NB4 (cell line): ENCODE measurements around the gene FBXO28.
A peak's percentile ranks its signal among the peaks of the same experiment; 100 is the strongest.

Source experiments
- DNase-seq: peaks from one replicate; pipeline ENCODE4 v3.0.0; 2010; ENCODE audit warnings: low read depth
- H3K4me3 ChIP-seq: one replicate; pipeline ENCODE4 v1.5.1; 2011; ENCODE audit warnings: mild to moderate bottlenecking, low read depth, low read length, moderate library complexity
- MYC ChIP-seq: IDR thresholded peaks from 2 replicates; pipeline ENCODE4 v1.6.1; 2011; ENCODE audit warnings: low read depth, low read length
- POLR2A ChIP-seq: IDR thresholded peaks from 2 replicates; pipeline ENCODE4 v1.6.1; 2011; ENCODE audit warnings: mild to moderate bottlenecking; ENCODE audit not compliant: insufficient read length; ENCODE audit errors: extremely low read depth
- TF ChIP-seq, protein P1 (sequence below): IDR thresholded peaks from 2 replicates; pipeline ENCODE4 v1.6.1; 2011; ENCODE audit warnings: low read depth, low read length
- TF ChIP-seq, protein P2 (sequence below): IDR thresholded peaks from one replicate; pipeline ENCODE4 v1.5.1; 2012; ENCODE audit warnings: low read depth, low read length

Gene FBXO28, protein sequence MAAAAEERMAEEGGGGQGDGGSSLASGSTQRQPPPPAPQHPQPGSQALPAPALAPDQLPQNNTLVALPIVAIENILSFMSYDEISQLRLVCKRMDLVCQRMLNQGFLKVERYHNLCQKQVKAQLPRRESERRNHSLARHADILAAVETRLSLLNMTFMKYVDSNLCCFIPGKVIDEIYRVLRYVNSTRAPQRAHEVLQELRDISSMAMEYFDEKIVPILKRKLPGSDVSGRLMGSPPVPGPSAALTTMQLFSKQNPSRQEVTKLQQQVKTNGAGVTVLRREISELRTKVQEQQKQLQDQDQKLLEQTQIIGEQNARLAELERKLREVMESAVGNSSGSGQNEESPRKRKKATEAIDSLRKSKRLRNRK

DNA sequence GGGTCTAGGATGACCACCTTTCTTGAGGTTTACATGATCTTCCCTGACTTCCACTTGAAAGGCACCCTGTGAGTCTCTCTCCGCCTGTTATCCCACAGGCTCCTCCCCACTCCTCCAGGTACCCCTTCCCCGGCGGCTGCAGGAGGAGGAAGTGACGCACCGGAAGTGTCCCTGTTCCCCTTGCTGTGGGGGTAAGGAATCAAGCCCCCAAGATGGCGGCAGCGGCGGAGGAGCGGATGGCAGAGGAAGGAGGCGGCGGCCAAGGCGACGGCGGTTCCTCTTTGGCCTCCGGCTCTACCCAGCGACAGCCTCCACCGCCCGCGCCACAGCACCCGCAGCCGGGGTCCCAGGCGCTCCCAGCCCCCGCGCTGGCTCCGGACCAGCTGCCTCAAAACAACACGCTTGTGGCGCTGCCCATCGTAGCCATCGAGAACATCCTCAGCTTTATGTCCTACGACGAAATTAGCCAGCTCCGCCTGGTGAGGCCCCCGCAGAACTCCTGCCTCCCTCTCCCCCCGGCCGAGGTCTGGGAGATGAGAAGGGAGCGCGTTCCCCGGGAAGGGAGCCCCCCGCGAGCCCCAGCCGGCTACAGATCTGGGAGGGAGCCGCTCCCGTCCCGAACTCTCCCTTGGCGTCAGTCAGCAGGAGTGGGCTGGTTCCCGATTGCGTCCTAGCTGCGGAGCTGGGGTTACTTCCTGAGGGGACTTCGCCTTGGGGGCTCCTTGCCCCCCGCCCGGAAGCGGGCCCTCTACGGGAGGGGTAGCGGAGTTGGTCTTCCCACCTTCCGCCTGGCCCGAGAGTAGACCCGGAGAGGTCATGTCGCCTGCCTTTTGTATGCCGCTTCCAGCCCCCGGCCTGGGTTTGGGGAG lies at the start of gene FBXO28:
FBXO28 (plus strand) TSS at position 194 of the 869 bp plus-strand sequence; CDS start at position 213, 19 bp downstream.
- TF ChIP-seq, protein P1, sequence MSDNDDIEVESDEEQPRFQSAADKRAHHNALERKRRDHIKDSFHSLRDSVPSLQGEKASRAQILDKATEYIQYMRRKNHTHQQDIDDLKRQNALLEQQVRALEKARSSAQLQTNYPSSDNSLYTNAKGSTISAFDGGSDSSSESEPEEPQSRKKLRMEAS: no peak
- peak; percentile 88 for TF ChIP-seq POLR2A
- peak; percentile 96 for DNase-seq
- peak within 1 kb of the TSS; percentile 78 for H3K4me3 ChIP-seq

DNA sequence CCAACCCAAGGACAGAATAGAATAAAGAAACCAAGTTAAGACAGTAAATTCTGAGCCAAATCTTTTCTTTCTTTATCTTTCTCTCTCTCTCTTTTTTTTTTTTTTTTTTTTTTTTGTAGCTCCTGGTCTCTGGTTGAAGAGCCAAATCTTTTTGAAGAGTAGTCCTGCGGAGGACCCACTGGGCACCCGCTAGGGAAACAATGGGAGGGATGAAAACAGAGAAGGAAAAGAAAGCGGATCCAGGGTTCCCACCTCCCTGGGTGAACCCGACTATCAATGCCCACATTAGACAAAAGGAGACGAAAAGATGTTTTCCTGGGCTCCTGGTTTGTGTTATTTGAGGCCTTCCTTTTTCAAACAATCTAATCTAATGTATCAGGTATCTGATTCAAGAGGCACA lies 49.8 kb upstream of the FBXO28 start:
- no peak for DNase-seq
- H3K4me3 ChIP-seq: no peak overlapping the region
- TF ChIP-seq MYC: no peak
- no peak for TF ChIP-seq POLR2A
- TF ChIP-seq, protein P2, sequence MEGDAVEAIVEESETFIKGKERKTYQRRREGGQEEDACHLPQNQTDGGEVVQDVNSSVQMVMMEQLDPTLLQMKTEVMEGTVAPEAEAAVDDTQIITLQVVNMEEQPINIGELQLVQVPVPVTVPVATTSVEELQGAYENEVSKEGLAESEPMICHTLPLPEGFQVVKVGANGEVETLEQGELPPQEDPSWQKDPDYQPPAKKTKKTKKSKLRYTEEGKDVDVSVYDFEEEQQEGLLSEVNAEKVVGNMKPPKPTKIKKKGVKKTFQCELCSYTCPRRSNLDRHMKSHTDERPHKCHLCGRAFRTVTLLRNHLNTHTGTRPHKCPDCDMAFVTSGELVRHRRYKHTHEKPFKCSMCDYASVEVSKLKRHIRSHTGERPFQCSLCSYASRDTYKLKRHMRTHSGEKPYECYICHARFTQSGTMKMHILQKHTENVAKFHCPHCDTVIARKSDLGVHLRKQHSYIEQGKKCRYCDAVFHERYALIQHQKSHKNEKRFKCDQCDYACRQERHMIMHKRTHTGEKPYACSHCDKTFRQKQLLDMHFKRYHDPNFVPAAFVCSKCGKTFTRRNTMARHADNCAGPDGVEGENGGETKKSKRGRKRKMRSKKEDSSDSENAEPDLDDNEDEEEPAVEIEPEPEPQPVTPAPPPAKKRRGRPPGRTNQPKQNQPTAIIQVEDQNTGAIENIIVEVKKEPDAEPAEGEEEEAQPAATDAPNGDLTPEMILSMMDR: no peak
- TF ChIP-seq, protein P1: no peak

DNA sequence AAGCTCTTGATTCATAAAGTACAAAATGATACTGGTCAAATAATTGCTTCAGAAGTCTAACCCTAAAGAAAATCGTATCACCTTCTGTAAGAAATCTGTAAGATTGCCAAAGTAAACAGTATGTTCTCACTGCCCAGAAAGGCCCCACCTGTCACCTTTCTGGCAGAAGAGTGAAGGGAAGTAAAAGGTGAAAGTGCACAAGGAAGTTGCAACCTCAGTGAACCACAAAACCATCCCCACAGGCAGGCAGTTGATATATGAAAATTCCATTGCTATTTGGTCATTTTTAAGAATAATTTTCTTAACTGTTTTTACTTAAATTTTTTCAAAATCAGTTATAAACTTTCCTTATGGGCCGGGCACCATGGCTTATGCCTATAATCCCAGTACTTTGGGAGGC lies 48.5 kb upstream of the FBXO28 start:
- TF ChIP-seq, protein P1: no peak
- no peak for TF ChIP-seq MYC
- TF ChIP-seq, protein P2: no peak
- TF ChIP-seq POLR2A: no peak
- no peak for DNase-seq
- H3K4me3 ChIP-seq: no peak overlapping the region

DNA sequence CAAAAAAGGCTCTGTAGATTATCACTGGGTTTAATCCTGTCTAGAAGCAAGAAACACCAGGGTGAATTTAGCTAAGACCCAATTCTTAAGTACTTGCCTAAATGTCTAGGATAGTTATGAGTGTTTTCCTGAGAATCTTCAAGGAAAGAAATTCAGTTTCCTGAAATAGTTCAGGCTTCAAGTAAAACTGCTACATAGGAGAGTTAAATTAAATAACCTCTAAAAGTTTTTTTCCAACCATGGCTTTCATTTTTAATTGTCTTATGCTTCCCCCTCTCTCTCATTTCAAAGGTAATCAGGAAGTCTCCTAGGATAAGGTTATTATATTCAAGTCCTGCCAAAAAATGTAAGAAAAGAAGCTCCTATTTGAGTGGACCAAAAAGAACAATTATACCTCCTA lies 46.7 kb upstream of the FBXO28 start:
- TF ChIP-seq, protein P1: no peak
- TF ChIP-seq MYC: no peak
- no peak for TF ChIP-seq POLR2A
- TF ChIP-seq, protein P2: no peak

DNA sequence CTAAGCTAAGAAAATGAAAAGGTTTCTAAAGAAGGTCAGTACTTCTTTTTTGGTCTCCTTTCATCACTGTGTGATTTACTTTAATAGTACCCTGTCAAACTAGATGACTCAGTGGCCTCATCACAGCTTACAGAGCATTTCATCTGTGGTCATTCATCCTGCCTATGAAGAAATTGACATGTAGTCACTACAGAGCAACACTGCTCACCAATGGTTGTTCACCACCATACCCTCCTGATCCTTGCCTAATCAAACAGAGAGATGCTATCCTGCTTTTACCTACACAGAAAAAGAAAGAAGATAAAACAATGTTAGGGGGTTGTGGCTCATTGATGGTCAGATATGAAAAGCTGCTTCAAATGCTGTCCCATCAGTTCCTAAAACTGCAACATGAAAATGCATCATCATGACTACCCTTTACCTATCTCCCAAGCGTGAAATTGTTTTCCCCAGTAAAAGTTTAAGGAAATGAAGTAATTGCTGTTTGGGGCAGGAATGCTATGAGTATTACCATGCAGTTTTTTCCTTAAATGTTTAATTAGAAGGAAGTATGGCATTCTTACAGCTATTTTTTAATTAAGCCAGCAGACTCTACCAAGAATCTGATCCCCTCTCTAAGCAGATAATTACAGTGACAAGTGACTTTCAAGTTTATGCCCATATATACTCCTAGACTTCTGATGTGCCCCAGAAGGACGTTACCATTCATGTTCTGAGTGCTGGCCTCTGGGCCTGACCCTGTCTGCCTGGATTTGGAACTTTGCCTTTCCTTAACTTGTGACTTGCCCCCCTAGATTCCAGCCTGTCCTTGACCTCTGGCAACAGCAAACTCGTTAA lies 46.1 kb upstream of the FBXO28 start:
- TF ChIP-seq, protein P1: no peak
- no peak for TF ChIP-seq MYC
- TF ChIP-seq POLR2A: no peak
- TF ChIP-seq, protein P2: no peak
- H3K4me3 ChIP-seq: no peak overlapping the region
- peak; percentile 36 for DNase-seq

More for the DNA sequence above, 46.7 kb upstream of the FBXO28 start:
- H3K4me3 ChIP-seq: no peak overlapping the region
- no peak for DNase-seq
